Spleen (tissue), 11 donors: ENCODE data around the gene NBEA. TPM values are rescaled to one million over a fixed set of nuclear protein-coding genes. Genes with fewer than 3 reads are reported as not detected.

ENCODE experiments used
- DNase-seq: peaks from one replicate; pipeline ENCODE4 v3.0.0-alpha.2; 2020
- H3K27ac ChIP-seq, 8 donors: fragments of 200-600 bp; sonication (generic) in 7 of 8; 1 replicate in 4 of 8; 2 replicates in 4 of 8; pipeline versions ENCODE4 v1.5.0 to v1.8.0; 2016 to 2021; ENCODE audit warnings: inconsistent platforms in 4 of 8, mild to moderate bottlenecking in 4 of 8, moderate library complexity in 1 of 8
- H3K27me3 ChIP-seq, 7 donors: fragments of 200-600 bp; sonication (generic) in 6 of 7; replicated peaks in 1 of 7; 1 replicate in 4 of 7; 2 replicates in 3 of 7; pipeline versions ENCODE4 v1.5.0 to v1.8.0; 2016 to 2021; ENCODE audit warnings: inconsistent platforms in 3 of 7, mild to moderate bottlenecking in 1 of 7
- H3K36me3 ChIP-seq, 6 donors: fragments of 200-600 bp; sonication (generic) in 5 of 6; 1 replicate in 4 of 6; 2 replicates in 2 of 6; pipeline versions ENCODE4 v1.5.0 to v1.8.0; 2016 to 2021; ENCODE audit warnings: inconsistent platforms in 2 of 6
- H3K4me1 ChIP-seq, 6 donors: fragments of 200-600 bp; sonication (generic) in 5 of 6; 1 replicate in 3 of 6; 2 replicates in 3 of 6; pipeline versions ENCODE4 v1.5.0 to v1.8.0; 2016 to 2021; ENCODE audit warnings: inconsistent platforms in 3 of 6
- H3K4me3 ChIP-seq, 8 donors: fragments of 200-600 bp; sonication (generic) in 7 of 8; 1 replicate in 4 of 8; 2 replicates in 4 of 8; pipeline versions ENCODE4 v1.5.0 to v1.8.0; 2016 to 2021; ENCODE audit warnings: inconsistent platforms in 4 of 8, mild to moderate bottlenecking in 4 of 8, moderate library complexity in 2 of 8
- H3K9me3 ChIP-seq, 8 donors: fragments of 200-600 bp; sonication (generic) in 7 of 8; 1 replicate in 4 of 8; 2 replicates in 4 of 8; pipeline versions ENCODE4 v1.5.0 to v1.8.0; 2016 to 2021; ENCODE audit warnings: inconsistent platforms in 4 of 8
- CTCF ChIP-seq, 11 experiments: fragments of 200-600 bp in 7 of 11; fragments of 450-650 bp in 4 of 11; sonication (generic) in 4 of 11; IDR thresholded peaks in 8 of 11; conservative IDR thresholded peaks in 3 of 11; 1 replicate in 7 of 11; 2 replicates in 4 of 11; pipeline versions ENCODE4 v1.4.0 to v1.8.0; 2016 to 2021; ENCODE audit warnings: antibody characterized with exemption in 11 of 11, inconsistent platforms in 4 of 11, mild to moderate bottlenecking in 1 of 11
- POLR2A ChIP-seq, 3 donors: fragments of 450-650 bp; IDR thresholded peaks; one replicate each; pipeline ENCODE4 v1.5.1; 2017; ENCODE audit warnings: antibody characterized with exemption in 3 of 3, mild to moderate bottlenecking in 1 of 3
- POLR2AphosphoS5 ChIP-seq, 3 donors: sonication (generic); formaldehyde crosslinking; IDR thresholded peaks; one replicate each; pipeline ENCODE4 v1.5.1; 2017; ENCODE audit warnings: antibody characterized with exemption in 3 of 3
- WGBS, 5 donors: extraction: QIAGEN DNeasy Blood & Tissue Kit in 3 of 5; methylation state at CpG; one replicate each; pipeline versions ENCODE4 v1.1.5 to v1.1.7; 2013 to 2018; 5-methylcytosine and 5-hydroxymethylcytosine counted together
- intact Hi-C: fragments of 100-400 bp; cut with DNase I; formaldehyde crosslinking; loops from one replicate; pipeline ENCODE4 v1.15.0; 2023; ENCODE audit warnings: low total_unique reads
- polyA plus RNA-seq, 3 donors: library from polyadenylated mRNA; stranded (reverse); fragments of 200-250 nt; gene quantifications; one replicate each; pipeline ENCODE4 v1.2.1, GENCODE V29; 2013
- total RNA-seq, 7 donors: library from RNA; depleted of rRNA in 3 of 7; stranded (reverse); fragments of >200 nt in 3 of 7; fragmentation: NEBNext Ultra II Directional in 4 of 7; extraction: Animal tissue kit (Norgen Biotek cat#: 25700) in 4 of 7; gene quantifications; one replicate each; pipeline versions ENCODE4 v1.1.0 to v1.2.1, GENCODE V29; 2016 to 2021
- donor health status: healthy with polysubstance abuse.
- donor health status: DM: no; HTN: no; CAD: no; lungs with moderate emphysema.
- donor health status: DM: no; HTN: no; CAD: no.
- donor health status: Bipolar disorder and iron deficiency.
- donor health status: healthy.
- donor health status: DM: no; HTN: no; CAD: no.
- donor health status: DM: yes; HTN: yes; CAD: no.

Gene NBEA
- total and polyA plus RNA-seq, 10 donors: 1.8 to 27.7 (median 12.9) TPM

GRCh38 chr13:35332134-35332533, 390.1 kb downstream of the NBEA start:
- 74 to 86% (median 81%) methylated on average over 3 of the region's 3 CpGs for WGBS, 5 donors
- Histone ChIP-seq H3K4me1 (no peaks in the 10 kb centered on the region), H3K27ac (no peak overlapping the region), H3K9me3 (peaks cover 0 to 16% (median 8%) of the 10 kb centered on the region in 8 donors), H3K27me3 (no peaks in the 10 kb centered on the region), H3K4me3 (no peak overlapping the region), H3K36me3 (no peaks in the 10 kb centered on the region)
- TF ChIP-seq CTCF (IDR thresholded peaks at IDR 0.05 in 8 of 11, conservative IDR thresholded peaks at IDR 0.05 in 3 of 11) (no peak), POLR2AphosphoS5 (IDR thresholded peaks at IDR 0.05) (no peak), POLR2A (IDR thresholded peaks at IDR 0.05) (no peak)
- DNase-seq: no peak
- intact Hi-C loops: no loop called here

- Histone ChIP-seq H3K27me3 (no peaks in the 10 kb centered on the region), H3K36me3 (no peaks in the 10 kb centered on the region), H3K27ac (no peak overlapping the region), H3K9me3 (peaks cover 0 to 15% (median 8%) of the 10 kb centered on the region in 8 donors), H3K4me1 (no peaks in the 10 kb centered on the region), H3K4me3 (no peak overlapping the region)
- 68 to 92% (median 91%) methylated on average over 3 of the region's 3 CpGs for WGBS, 5 donors
- intact Hi-C loops: no loop called here
- TF ChIP-seq POLR2A (IDR thresholded peaks at IDR 0.05) (no peak), POLR2AphosphoS5 (IDR thresholded peaks at IDR 0.05) (no peak), CTCF (IDR thresholded peaks at IDR 0.05 in 8 of 11, conservative IDR thresholded peaks at IDR 0.05 in 3 of 11) (no peak)
- no peak for DNase-seq
Observed at GRCh38 chr13:35333157-35333556, 391.1 kb downstream of the NBEA start.

GRCh38 chr13:35342440-35342839, 400.4 kb downstream of the NBEA start:
- H3K4me1 ChIP-seq: no peaks in the 10 kb centered on the region
- TF ChIP-seq POLR2AphosphoS5 (IDR thresholded peaks at IDR 0.05) (no peak), POLR2A (IDR thresholded peaks at IDR 0.05) (no peak), CTCF (IDR thresholded peaks at IDR 0.05 in 8 of 11, conservative IDR thresholded peaks at IDR 0.05 in 3 of 11) (no peak)
- no peaks in the 10 kb centered on the region for H3K27me3 ChIP-seq
- WGBS, 5 donors: 68 to 85% (median 78%) methylated on average over 1 of the region's 1 CpG
- intact Hi-C loops: no loop called here
- H3K27ac ChIP-seq: no peak overlapping the region
- H3K9me3 ChIP-seq: no peaks in the 10 kb centered on the region
- DNase-seq: no peak
- no peak overlapping the region for H3K4me3 ChIP-seq
- no peaks in the 10 kb centered on the region for H3K36me3 ChIP-seq

GRCh38 chr13:35343417-35343816, 401.3 kb downstream of the NBEA start:
- H3K9me3 ChIP-seq: no peaks in the 10 kb centered on the region
- H3K27ac ChIP-seq: no peak overlapping the region
- no peak overlapping the region for H3K4me3 ChIP-seq
- H3K27me3 ChIP-seq: no peaks in the 10 kb centered on the region
- intact Hi-C loops: no loop called here
- DNase-seq: no peak
- H3K4me1 ChIP-seq: no peaks in the 10 kb centered on the region
- TF ChIP-seq POLR2A (IDR thresholded peaks at IDR 0.05) (no peak), CTCF (IDR thresholded peaks at IDR 0.05 in 8 of 11, conservative IDR thresholded peaks at IDR 0.05 in 3 of 11) (no peak), POLR2AphosphoS5 (IDR thresholded peaks at IDR 0.05) (no peak)
- WGBS, 5 donors: 87 to 97% (median 96%) methylated on average over 3 of the region's 3 CpGs
- no peaks in the 10 kb centered on the region for H3K36me3 ChIP-seq
